Measurements from ENCODE around the gene RASD2.
A peak's percentile ranks its signal among the peaks of the same experiment; 100 is the strongest.
"Not testable (repeated sequence)": the region's sequence is repeated elsewhere in the genome, so short reads cannot be mapped to it uniquely, and the experiment has no call there.

Gene RASD2

GRCh38 chr22:35509960-35510359 lies 30.7 kb upstream of the RASD2 start:
- CTCF ChIA-PET, result interaction anchor here (1.3 to 2.8 kb wide), 4 partner anchors 16 to 79 kb away, joined by 5 to 8 read pairs (median 6); no protein-coding TSS in a partner anchor
- H3K4me3 ChIP-seq (ENCODE audit: low read depth, low read length), result no peak overlapping the region
- no peak for DNase-seq (ENCODE audit: low read depth, low spot score)
- TF ChIP-seq CTCF (IDR thresholded peaks at IDR 0.05; ENCODE audit: insufficient read depth, low read length, missing control alignments), result no peak
- POLR2A ChIA-PET, result no interaction called here

- H3K4me3 ChIP-seq (ENCODE audit: low read depth, low read length), result no peak overlapping the region
- ChIA-PET POLR2A (no interaction called here), CTCF (interaction anchor here (1.3 to 2.8 kb wide), 4 partner anchors 17 to 80 kb away, joined by 5 to 8 read pairs (median 6); no protein-coding TSS in a partner anchor)
- peak; percentile 12 for DNase-seq (ENCODE audit: low read depth, low spot score)
- no peak for TF ChIP-seq CTCF (IDR thresholded peaks at IDR 0.05; ENCODE audit: insufficient read depth, low read length, missing control alignments)
Measured at GRCh38 chr22:35510481-35510934, 30.1 kb upstream of the RASD2 start.

- no peak overlapping the region for H3K4me3 ChIP-seq (ENCODE audit: low read depth, low read length)
- ChIA-PET POLR2A (no interaction called here), CTCF (interaction anchor here (0.6 to 2.8 kb wide), 5 partner anchors 8 to 80 kb away, joined by 3 to 8 read pairs (median 5); no protein-coding TSS in a partner anchor)
- no peak for TF ChIP-seq CTCF (IDR thresholded peaks at IDR 0.05; ENCODE audit: insufficient read depth, low read length, missing control alignments)
- no peak for DNase-seq (ENCODE audit: low read depth, low spot score)
Measured at GRCh38 chr22:35510951-35511350, 29.7 kb upstream of the RASD2 start.

DNA sequence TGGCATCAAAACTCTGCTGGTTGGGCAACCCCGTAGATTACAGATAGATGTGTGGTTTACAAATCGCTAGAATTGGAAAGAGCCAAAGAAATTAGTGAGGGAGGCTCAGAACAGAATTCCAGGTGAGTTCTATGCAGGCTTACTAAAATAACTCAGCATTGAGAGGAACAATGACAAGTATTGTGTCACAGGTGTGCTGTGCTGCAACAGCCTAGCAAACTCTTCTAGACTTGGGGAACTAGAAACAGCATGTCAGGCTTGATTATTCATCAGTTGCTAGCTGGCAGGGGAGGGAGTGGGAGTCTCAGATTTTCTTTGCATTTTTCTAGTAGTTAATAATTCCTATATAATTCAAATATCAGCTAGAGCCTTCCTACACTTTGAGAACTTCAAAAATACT lies 26.3 kb upstream of the RASD2 start:
- CTCF ChIA-PET, result interaction anchor here (1.2 kb wide), 1 partner anchor 15 kb away, joined by 4 read pairs; no protein-coding TSS in a partner anchor
- POLR2A ChIA-PET, result interaction anchor here (0.6 kb wide), 1 partner anchor 17 kb away, joined by 3 read pairs; no protein-coding TSS in a partner anchor
- no peak for TF ChIP-seq CTCF (IDR thresholded peaks at IDR 0.05; ENCODE audit: insufficient read depth, low read length, missing control alignments)
- no peak overlapping the region for H3K4me3 ChIP-seq (ENCODE audit: low read depth, low read length)
- no peak for DNase-seq (ENCODE audit: low read depth, low spot score)

GRCh38 chr22:35515952-35516351 lies 24.7 kb upstream of the RASD2 start:
- POLR2A ChIA-PET, result not testable (repeated sequence)
- CTCF ChIA-PET, result interaction anchor here (1.3 kb wide), 1 partner anchor 550 kb away, joined by 3 read pairs; no protein-coding TSS in a partner anchor

DNA sequence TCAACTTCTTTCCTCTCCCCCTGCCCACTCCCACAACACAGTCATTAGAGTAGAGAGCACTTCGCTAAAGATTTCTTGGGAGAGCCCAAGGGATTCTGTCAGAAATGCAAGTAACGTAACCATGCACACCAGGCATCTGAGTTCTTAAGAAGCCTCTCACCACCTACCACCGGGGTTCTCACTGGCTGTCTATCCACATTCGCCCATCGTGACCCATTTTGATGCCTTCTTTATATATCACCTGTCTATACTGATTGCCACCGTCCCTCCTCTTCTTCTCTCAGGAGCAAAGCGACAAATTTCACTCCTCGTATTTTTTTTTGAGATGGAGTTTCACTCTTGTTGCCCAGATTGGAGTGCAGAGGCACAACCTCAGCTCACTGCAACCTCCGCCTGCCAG lies 23.9 kb upstream of the RASD2 start:
- H3K4me3 ChIP-seq (ENCODE audit: low read depth, low read length), result no peak overlapping the region
- no peak for TF ChIP-seq CTCF (IDR thresholded peaks at IDR 0.05; ENCODE audit: insufficient read depth, low read length, missing control alignments)
- CTCF ChIA-PET, result interaction anchor here (0.8 to 1.3 kb wide), 2 partner anchors 12 to 550 kb away, joined by 3 read pairs; no protein-coding TSS in a partner anchor
- no peak for DNase-seq (ENCODE audit: low read depth, low spot score)
- POLR2A ChIA-PET, result no interaction called here

More at GRCh38 chr22:35515952-35516351, 24.7 kb upstream of the RASD2 start:
- not testable (repeated sequence) for DNase-seq (ENCODE audit: low read depth, low spot score); H3K4me3 ChIP-seq (ENCODE audit: low read depth, low read length)

- POLR2A ChIA-PET, result no interaction called here
- no peak for TF ChIP-seq CTCF (IDR thresholded peaks at IDR 0.05; ENCODE audit: insufficient read depth, low read length, missing control alignments)
- no peak for DNase-seq (ENCODE audit: low read depth, low spot score)
- H3K4me3 ChIP-seq (ENCODE audit: low read depth, low read length), result no peak overlapping the region
- CTCF ChIA-PET, result interaction anchor here (0.8 to 1.3 kb wide), 2 partner anchors 12 to 549 kb away, joined by 3 read pairs; no protein-coding TSS in a partner anchor
Measured at GRCh38 chr22:35517207-35517606, 23.4 kb upstream of the RASD2 start.

Data from AG04449 (cell line).